Stimulated activated CD4-positive, alpha-beta T cell treated with anti-CD3 and anti-CD28 coated beads, Interleukin-1b, Interleukin-23, amount 100 ng/mL, for 48 hours (primary cell): ENCODE results near the gene FA2H.
"Not testable (repeated sequence)": the region's sequence is repeated elsewhere in the genome, so short reads cannot be mapped to it uniquely, and the experiment has no call there.

Source experiments
- DNase-seq: peaks from one replicate; pipeline ENCODE4 v3.0.0-alpha.2; 2020

The FA2H gene

GRCh38 chr16:74743045-74743667, 31.5 kb downstream of the FA2H start:
- DNase-seq, result no peak

- no peak for DNase-seq
These were observed 32.6 kb downstream of the FA2H start for GRCh38 chr16:74742051-74742481.

GRCh38 chr16:74740795-74741304, 33.8 kb downstream of the FA2H start:
- DNase-seq, result no peak

- no peak for DNase-seq
These were observed 35.3 kb downstream of the FA2H start for GRCh38 chr16:74739275-74739674.

GRCh38 chr16:74738816-74739215, 35.8 kb downstream of the FA2H start:
- no peak for DNase-seq

- DNase-seq, result no peak
These were observed 36.5 kb downstream of the FA2H start for GRCh38 chr16:74738113-74738541.

- DNase-seq, result no peak
These were observed 37.1 kb downstream of the FA2H start for GRCh38 chr16:74737521-74737920.

GRCh38 chr16:74736531-74737157, 38.0 kb downstream of the FA2H start:
- no peak for DNase-seq

- DNase-seq, result no peak
These were observed 39.1 kb downstream of the FA2H start for GRCh38 chr16:74735554-74735953.

- DNase-seq, result no peak
These were observed 39.5 kb downstream of the FA2H start for GRCh38 chr16:74735162-74735452.

GRCh38 chr16:74734361-74735161, 40.1 kb downstream of the FA2H start:
- DNase-seq, result no peak

- DNase-seq, result no peak
These were observed 41.8 kb downstream of the FA2H start for GRCh38 chr16:74732707-74733350.

- no peak for DNase-seq
These were observed 42.7 kb downstream of the FA2H start for GRCh38 chr16:74731853-74732477.

- DNase-seq, result no peak
These were observed 44.6 kb downstream of the FA2H start for GRCh38 chr16:74729783-74730683.

- DNase-seq, result no peak
These were observed 46.7 kb downstream of the FA2H start for GRCh38 chr16:74727903-74728302.

- peak; percentile 52 for DNase-seq
These were observed 47.9 kb downstream of the FA2H start for GRCh38 chr16:74726716-74727115.

- DNase-seq, result no peak
These were observed 48.8 kb downstream of the FA2H start for GRCh38 chr16:74725651-74726455.

GRCh38 chr16:74724820-74725549, 49.6 kb downstream of the FA2H start:
- DNase-seq, result no peak

GRCh38 chr16:74723256-74723655, 51.4 kb downstream of the FA2H start:
- no peak for DNase-seq

- DNase-seq, result not testable (repeated sequence)
These were observed 52.5 kb downstream of the FA2H start for GRCh38 chr16:74722156-74722555.
